ENCODE results near the gene STRIT1. TPM values are rescaled to one million over a fixed set of nuclear protein-coding genes. Genes with fewer than 3 reads are reported as not detected.
A peak's percentile ranks its signal among the peaks of the same experiment; 100 is the strongest.

STRIT1 gene
- total and polyA plus RNA-seq, 9 of the 15 experiments (the other 6 are each of a cell fraction or from before 2014, with no cell fraction given) = not detected

- no peak for TF ChIP-seq ZNF592 (IDR thresholded peaks at IDR 0.05)
- TF ChIP-seq TAF9B (IDR thresholded peaks at IDR 0.05; ENCODE audit: partially characterized antibody) = no peak
- no peak for TF ChIP-seq ZNF551 (CRISPR knock-in tag; IDR thresholded peaks at IDR 0.05)
- no peak for TF ChIP-seq MAFF (IDR thresholded peaks at IDR 0.05; ENCODE audit: low read length)
- no peak for TF ChIP-seq ZBTB9 (CRISPR knock-in tag; IDR thresholded peaks at IDR 0.05)
- no peak for TF ChIP-seq SIRT6 (IDR thresholded peaks at IDR 0.05; ENCODE audit: low read depth, low read length)
- TF ChIP-seq ID3 (CRISPR knock-in tag; IDR thresholded peaks at IDR 0.05) = no peak
- TF ChIP-seq ID3 (tag; IDR thresholded peaks at IDR 0.05) = 0 out of 2 replicates have a peak, but pooled peaks have one; percentile 33
- TF ChIP-seq ZNF778 (CRISPR knock-in tag; IDR thresholded peaks at IDR 0.05) = no peak
- no peak for TF ChIP-seq SUPT5H (IDR thresholded peaks at IDR 0.05)
- TF ChIP-seq TEAD4 (IDR thresholded peaks at IDR 0.05; ENCODE audit: low read length) = peak; percentile 87
- TF ChIP-seq TEAD4 (CRISPR knock-in tag; IDR thresholded peaks at IDR 0.05; ENCODE audit: borderline replicate concordance) = no peak
- TF ChIP-seq NBN (IDR thresholded peaks at IDR 0.05; ENCODE audit: low read depth) = 0 out of 2 replicates have a peak, but pooled peaks have one; percentile 39
- no peak for TF ChIP-seq KDM2B (CRISPR knock-in tag; IDR thresholded peaks at IDR 0.05)
- no peak for TF ChIP-seq HMBOX1 (IDR thresholded peaks at IDR 0.05)
- TF ChIP-seq HNRNPH1 (optimal IDR thresholded peaks at IDR 0.05; ENCODE audit: low read depth, low read length) = no peak
- no peak for TF ChIP-seq ZFX (CRISPR knock-in tag; IDR thresholded peaks at IDR 0.05)
- no peak for TF ChIP-seq PHB2 (IDR thresholded peaks at IDR 0.05; ENCODE audit: low read depth)
- TF ChIP-seq BCOR (IDR thresholded peaks at IDR 0.05) = 0 out of 2 replicates have a peak, but pooled peaks have one; percentile 16
- TF ChIP-seq ZNF175 (CRISPR knock-in tag; IDR thresholded peaks at IDR 0.05; ENCODE audit: low read depth) = no peak
- no peak for TF ChIP-seq TBP (optimal IDR thresholded peaks at IDR 0.05; ENCODE audit: low read depth, low read length)
- TF ChIP-seq ZNF780A (CRISPR knock-in tag; IDR thresholded peaks at IDR 0.05) = no peak
- no peak for TF ChIP-seq KDM4B (IDR thresholded peaks at IDR 0.05; ENCODE audit: borderline replicate concordance in 2 of 2, low read depth in 1 of 2)
Observed at GRCh38 chr3:155248531-155249187, 44.8 kb downstream of the STRIT1 start (continued).
